Activated CD4-positive, alpha-beta T cell treated with anti-CD3 and anti-CD28 coated beads, Interleukin-10, Interleukin-2, amounts not matched to agents 100 ng/mL and 50 ng/mL, durations not matched to agents 16 hours and 8 hours (primary cell): Measurements from ENCODE around the gene PRKCG.
"Not testable (repeated sequence)": the region's sequence is repeated elsewhere in the genome, so short reads cannot be mapped to it uniquely, and the experiment has no call there.

ENCODE experiments used
- DNase-seq: peaks from one replicate; pipeline ENCODE4 v3.0.0-alpha.2; 2020

Gene PRKCG

GRCh38 chr19:53945441-53945840 lies 63.4 kb downstream of the PRKCG start:
- DNase-seq, result no peak

GRCh38 chr19:53945998-53946397 lies 64.0 kb downstream of the PRKCG start:
- DNase-seq, result no peak

- no peak for DNase-seq
These were observed 65.6 kb downstream of the PRKCG start for GRCh38 chr19:53947624-53948023.

- DNase-seq, result not testable (repeated sequence)
These were observed 66.6 kb downstream of the PRKCG start for GRCh38 chr19:53948611-53949010.

GRCh38 chr19:53951436-53951835 lies 69.4 kb downstream of the PRKCG start:
- no peak for DNase-seq

GRCh38 chr19:53951947-53952346 lies 70.0 kb downstream of the PRKCG start:
- no peak for DNase-seq

GRCh38 chr19:53953383-53953782 lies 71.4 kb downstream of the PRKCG start:
- no peak for DNase-seq
